Fibroblast of mammary gland (primary cell): ENCODE results near the gene ILF2.
A peak's percentile ranks its signal among the peaks of the same experiment; 100 is the strongest.

Experiments used
- DNase-seq: peaks from one replicate; pipeline ENCODE4 v3.0.0-alpha.2; 2010; ENCODE audit warnings: low read depth
- H3K4me3 ChIP-seq: 2 replicates; pipeline ENCODE4 v1.5.1; 2011; ENCODE audit warnings: low read depth, mild to moderate bottlenecking, low read length, moderate library complexity; ENCODE audit not compliant: control insufficient read depth
- CTCF ChIP-seq: conservative IDR thresholded peaks from 2 replicates; pipeline ENCODE4 v1.5.1; 2011; ENCODE audit warnings: low read depth, low read length, inconsistent platforms; ENCODE audit not compliant: control insufficient read depth, insufficient read depth

ILF2 gene

DNA sequence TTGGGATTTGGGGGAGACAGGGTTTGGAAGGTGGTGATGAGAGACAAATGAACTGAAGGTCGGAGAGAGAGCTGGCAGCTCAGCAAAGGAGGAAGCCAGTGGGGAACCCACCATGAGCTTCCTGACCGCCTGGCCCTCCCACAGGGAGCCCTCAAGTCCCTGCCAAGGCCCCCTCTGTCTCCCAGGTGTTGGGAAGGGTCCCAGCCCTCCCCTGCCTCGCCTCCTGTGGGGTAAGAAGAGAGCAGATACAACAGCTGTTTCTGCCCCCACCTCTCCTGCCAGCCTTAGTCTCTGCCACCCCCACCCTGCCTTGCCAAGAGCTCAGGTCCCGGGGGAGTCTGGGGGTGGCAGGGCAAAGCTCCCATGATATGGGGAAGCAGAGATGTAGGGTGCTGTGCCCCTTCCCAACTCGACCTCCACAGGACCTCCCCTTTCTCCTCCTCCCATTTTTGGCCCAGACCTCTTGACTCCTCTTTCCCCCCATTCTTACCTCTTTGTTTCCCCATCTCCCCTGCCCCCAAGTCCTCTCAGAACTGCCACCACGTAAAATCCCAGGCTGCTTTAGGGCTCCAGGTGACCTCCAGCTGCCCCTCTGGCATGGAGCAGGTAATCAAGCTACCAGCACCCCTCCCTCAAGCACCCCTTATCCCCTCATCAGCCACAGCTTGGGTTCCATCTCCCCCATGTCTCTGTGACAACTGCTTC is 42.0 kb downstream of the ILF2 start:
- no peak overlapping the region for H3K4me3 ChIP-seq
- no peak for TF ChIP-seq CTCF
- no peak for DNase-seq

DNA sequence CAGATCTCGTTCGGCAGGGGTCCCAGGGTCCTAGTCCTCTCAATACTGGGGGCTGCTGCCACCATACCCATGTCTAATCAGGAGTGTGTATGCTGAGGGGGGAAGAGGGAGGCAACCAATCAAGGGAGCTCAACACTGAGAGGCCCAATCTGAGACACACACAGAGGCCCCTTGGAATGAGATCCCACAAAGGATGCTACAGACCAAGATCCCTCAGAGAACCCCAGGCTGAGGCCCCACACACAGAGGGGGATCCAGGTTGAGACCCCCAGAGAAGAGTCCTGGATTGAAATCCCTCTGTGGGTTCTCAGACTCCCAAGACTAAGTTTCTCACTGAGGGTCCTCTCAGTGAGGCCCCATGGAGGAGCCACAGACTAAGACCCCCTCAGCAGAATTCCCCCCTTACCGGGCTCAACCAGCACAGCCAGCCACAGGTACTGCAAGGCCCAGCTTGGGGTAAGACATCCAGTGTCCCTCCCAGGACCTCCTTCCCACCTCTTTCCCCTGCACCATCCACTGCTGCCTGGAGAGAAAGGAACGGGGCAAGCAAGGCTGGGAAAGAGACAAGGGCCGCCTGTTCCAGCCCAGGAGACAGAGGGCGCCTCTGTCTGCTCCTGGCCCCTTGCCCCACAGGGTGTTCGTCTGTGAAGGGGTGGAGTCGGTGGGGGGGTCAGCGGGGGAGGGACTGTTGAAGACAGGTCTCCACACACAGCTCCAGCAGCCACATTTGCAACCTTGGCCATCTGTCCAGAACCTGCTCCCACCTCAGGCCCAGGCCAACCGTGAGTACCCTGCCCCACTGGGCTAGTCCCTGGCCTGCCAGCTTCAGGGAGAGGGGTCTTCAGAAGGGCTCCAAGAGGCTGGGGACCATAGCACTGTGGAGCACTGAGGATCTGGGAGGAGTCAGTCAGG is 42.8 kb downstream of the ILF2 start, which contains the start of gene S100A1:
Gene S100A1 (plus strand): TSS at position 720 of the 912 bp plus-strand sequence. CDS start 2,088 bp downstream, outside the sequence.
- no peak for DNase-seq
- no peak for TF ChIP-seq CTCF
- peak within 1 kb of the TSS; percentile 87 for H3K4me3 ChIP-seq

- TF ChIP-seq CTCF: peak; percentile 61
- DNase-seq: peak; percentile 97
- H3K4me3 ChIP-seq: peak within 1 kb of the TSS; percentile 87
These were observed 43.7 kb downstream of the ILF2 start, which contains the start of gene S100A13 for GRCh38 chr1:153626904-153627714. Gene S100A13 (minus strand): TSS chr1:153627505. CDS start chr1:153626472, 1,033 bp downstream.

- H3K4me3 ChIP-seq: peak overlapping the region; percentile 87
- no peak for TF ChIP-seq CTCF
- DNase-seq: no peak
These were observed 44.3 kb downstream of the ILF2 start for GRCh38 chr1:153626477-153626903.

GRCh38 chr1:153624965-153625611 is 45.7 kb downstream of the ILF2 start:
- no peak for DNase-seq
- no peak for TF ChIP-seq CTCF
- H3K4me3 ChIP-seq: peak overlapping the region; percentile 87

DNA sequence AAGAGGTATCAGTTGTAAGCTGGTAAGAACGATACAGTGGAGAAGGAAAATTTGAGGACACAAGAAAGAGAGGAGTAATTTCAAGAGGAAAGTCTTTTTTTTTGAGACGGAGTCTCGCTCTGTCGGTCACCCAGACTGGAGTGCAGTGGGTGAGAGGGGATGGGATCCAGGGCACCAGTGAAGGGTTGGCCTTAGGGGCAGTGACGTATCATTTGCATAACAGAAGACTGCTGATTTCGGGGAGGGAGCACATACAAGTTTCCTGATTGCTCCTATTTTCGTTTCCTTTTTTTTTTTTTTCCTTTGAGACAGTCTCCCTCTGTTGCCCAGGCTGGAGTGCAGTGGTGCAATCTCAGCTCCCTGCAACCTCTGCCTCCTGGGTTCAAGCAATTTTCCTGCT is 47.7 kb downstream of the ILF2 start:
- no peak overlapping the region for H3K4me3 ChIP-seq
- TF ChIP-seq CTCF: no peak
- no peak for DNase-seq
